Suprapubic skin (tissue), 4 donors: ENCODE results near the gene SCT. TPM values are rescaled to one million over a fixed set of nuclear protein-coding genes. Genes with fewer than 3 reads are reported as not detected.

Experiments used
- DNase-seq, 2 donors: peaks; one replicate each; pipeline ENCODE4 v3.0.0-alpha.2; 2019; ENCODE audit warnings: low spot score in 2 of 2
- H3K27ac ChIP-seq: fragments of 200-600 bp; sonication (generic); one replicate; pipeline ENCODE4 v1.5.1; 2019
- H3K27me3 ChIP-seq: fragments of 200-600 bp; sonication (generic); one replicate; pipeline ENCODE4 v1.5.1; 2019
- H3K36me3 ChIP-seq: fragments of 200-600 bp; sonication (generic); one replicate; pipeline ENCODE4 v1.5.1; 2019
- H3K4me1 ChIP-seq: fragments of 200-600 bp; sonication (generic); one replicate; pipeline ENCODE4 v1.5.1; 2019
- H3K4me3 ChIP-seq: fragments of 200-600 bp; sonication (generic); one replicate; pipeline ENCODE4 v1.5.1; 2019; ENCODE audit warnings: mild to moderate bottlenecking
- H3K9me3 ChIP-seq: fragments of 200-600 bp; sonication (generic); one replicate; pipeline ENCODE4 v1.5.1; 2019
- CTCF ChIP-seq, 2 donors: fragments of 200-600 bp in 1 of 2; fragments of 450-650 bp in 1 of 2; sonication (generic) in 1 of 2; IDR thresholded peaks; one replicate each; pipeline ENCODE4 v1.5.1; 2016 to 2019; ENCODE audit warnings: antibody characterized with exemption in 2 of 2, mild to moderate bottlenecking in 1 of 2, moderate library complexity in 1 of 2
- EP300 ChIP-seq: sonication (generic); formaldehyde crosslinking; IDR thresholded peaks from one replicate; pipeline ENCODE4 v1.6.1; 2017; ENCODE audit warnings: antibody characterized with exemption
- POLR2A ChIP-seq, 2 donors: fragments of 450-650 bp; IDR thresholded peaks; one replicate each; pipeline ENCODE4 v1.6.1; 2017; ENCODE audit warnings: antibody characterized with exemption in 2 of 2, mild to moderate bottlenecking in 2 of 2, moderate library complexity in 2 of 2
- POLR2AphosphoS5 ChIP-seq, 3 donors: sonication (generic); formaldehyde crosslinking; IDR thresholded peaks; one replicate each; pipeline ENCODE4 v1.6.1; 2017; ENCODE audit warnings: antibody characterized with exemption in 3 of 3
- WGBS: methylation state at CpG from one replicate; pipeline ENCODE4 v1.1.5; 2018; 5-methylcytosine and 5-hydroxymethylcytosine counted together
- total RNA-seq, 4 donors: library from RNA; depleted of rRNA; stranded (reverse); fragments of >200 nt; gene quantifications; one replicate each; pipeline ENCODE4 v1.1.0, GENCODE V29; 2016

The SCT gene
- total RNA-seq, 4 donors from 2014 or later: not detected

DNA sequence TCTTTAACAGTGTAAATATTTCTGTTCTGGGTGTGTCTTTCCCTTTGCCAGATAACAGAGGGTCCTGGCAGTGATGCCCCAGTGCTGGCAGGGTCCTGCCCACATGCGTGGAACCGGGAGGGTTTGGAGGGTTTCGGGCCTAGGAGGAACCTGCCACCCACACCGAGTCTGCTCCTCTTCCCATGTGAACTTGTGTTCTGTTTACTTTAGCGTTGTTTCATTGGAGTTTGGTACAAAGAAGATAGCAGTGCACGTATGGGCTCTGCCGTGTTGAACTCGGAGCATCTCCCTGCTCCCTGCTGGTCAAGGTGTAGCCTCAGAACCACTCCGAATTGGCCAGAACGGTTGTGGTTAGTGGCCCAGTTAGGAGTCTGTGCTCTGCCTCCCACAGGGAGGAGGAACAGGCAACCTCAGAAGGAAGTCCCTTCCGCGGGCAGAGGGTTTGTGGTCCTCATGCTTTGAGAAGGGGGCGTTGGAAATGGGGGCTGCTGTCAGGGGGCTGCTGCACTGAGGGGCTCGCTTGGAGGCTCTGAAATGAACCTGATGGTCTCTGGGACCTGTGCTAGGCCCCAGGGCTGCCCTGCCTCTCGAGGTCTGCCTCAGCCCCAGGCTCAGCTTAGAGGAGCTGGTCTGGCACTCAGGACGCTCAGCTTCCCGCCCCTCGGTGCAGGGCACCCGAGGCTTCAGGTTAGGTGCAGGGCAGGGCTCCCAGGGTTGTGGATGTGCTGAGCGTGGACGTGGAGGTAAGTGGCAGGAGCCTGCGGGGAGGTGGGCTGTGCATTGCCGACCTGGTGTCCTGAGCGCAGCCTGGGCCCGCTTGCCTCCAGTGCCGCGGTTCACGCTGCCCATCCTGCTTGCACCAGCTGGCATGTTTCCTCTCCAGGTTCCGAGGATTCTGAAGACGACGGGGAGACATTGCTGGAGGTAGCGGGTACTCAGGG, 40.3 kb downstream of the SCT start:
- H3K4me3 ChIP-seq: no peak overlapping the region
- H3K27ac ChIP-seq: no peak overlapping the region
- peaks cover 90% of the 10 kb centered on the region for H3K36me3 ChIP-seq
- no peak for DNase-seq
- no peaks in the 10 kb centered on the region for H3K4me1 ChIP-seq
- TF ChIP-seq EP300: no peak
- no peak for TF ChIP-seq POLR2A (IDR thresholded peaks at IDR 0.05)
- no peak for TF ChIP-seq POLR2AphosphoS5 (IDR thresholded peaks at IDR 0.05)
- TF ChIP-seq CTCF (IDR thresholded peaks at IDR 0.05): no peak
- 84% methylated on average over 31 of the region's 32 CpGs for WGBS
- H3K27me3 ChIP-seq: no peaks in the 10 kb centered on the region
- H3K9me3 ChIP-seq: no peaks in the 10 kb centered on the region

DNA sequence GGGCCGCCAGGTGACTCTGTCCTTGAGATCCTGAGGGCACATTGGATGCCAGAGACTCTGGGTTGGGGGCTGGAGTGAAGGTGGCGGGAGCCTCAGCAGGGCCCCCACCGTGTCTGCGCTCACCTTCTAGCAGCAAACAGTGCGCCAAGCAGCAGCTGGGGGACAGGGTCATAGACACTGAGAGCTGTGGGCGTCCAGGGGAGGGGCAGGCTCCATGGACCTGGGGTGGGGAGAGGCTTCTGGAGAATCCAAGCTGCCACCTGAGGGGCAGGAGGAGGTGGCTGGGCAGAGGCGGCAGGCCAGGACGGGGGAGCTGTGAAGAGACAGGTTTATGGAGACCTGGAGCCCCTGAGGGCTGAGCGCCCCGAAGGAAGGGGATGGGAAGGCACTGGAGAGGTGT, 42.7 kb downstream of the SCT start:
- Histone ChIP-seq H3K27ac (no peak overlapping the region), H3K4me1 (peaks cover 14% of the 10 kb centered on the region), H3K4me3 (no peak overlapping the region), H3K27me3 (no peaks in the 10 kb centered on the region), H3K36me3 (peaks cover 70% of the 10 kb centered on the region), H3K9me3 (no peaks in the 10 kb centered on the region)
- TF ChIP-seq EP300 (no peak), CTCF (IDR thresholded peaks at IDR 0.05) (no peak), POLR2AphosphoS5 (IDR thresholded peaks at IDR 0.05) (no peak), POLR2A (IDR thresholded peaks at IDR 0.05) (no peak)
- WGBS: 99% methylated on average over 5 of the region's 10 CpGs
- no peak for DNase-seq

- no peak for TF ChIP-seq POLR2A (IDR thresholded peaks at IDR 0.05)
- no peak for TF ChIP-seq POLR2AphosphoS5 (IDR thresholded peaks at IDR 0.05)
- TF ChIP-seq EP300: no peak
- TF ChIP-seq CTCF (IDR thresholded peaks at IDR 0.05): no peak
- peaks cover 37% of the 10 kb centered on the region for H3K4me1 ChIP-seq
- no peaks in the 10 kb centered on the region for H3K27me3 ChIP-seq
- 76% methylated on average over 17 of the region's 17 CpGs for WGBS
- H3K9me3 ChIP-seq: no peaks in the 10 kb centered on the region
- peaks cover 45% of the 10 kb centered on the region for H3K36me3 ChIP-seq
- H3K4me3 ChIP-seq: no peak overlapping the region
- H3K27ac ChIP-seq: no peak overlapping the region
- no peak for DNase-seq
These were observed 45.2 kb downstream of the SCT start for GRCh38 chr11:581752-582151.

DNA sequence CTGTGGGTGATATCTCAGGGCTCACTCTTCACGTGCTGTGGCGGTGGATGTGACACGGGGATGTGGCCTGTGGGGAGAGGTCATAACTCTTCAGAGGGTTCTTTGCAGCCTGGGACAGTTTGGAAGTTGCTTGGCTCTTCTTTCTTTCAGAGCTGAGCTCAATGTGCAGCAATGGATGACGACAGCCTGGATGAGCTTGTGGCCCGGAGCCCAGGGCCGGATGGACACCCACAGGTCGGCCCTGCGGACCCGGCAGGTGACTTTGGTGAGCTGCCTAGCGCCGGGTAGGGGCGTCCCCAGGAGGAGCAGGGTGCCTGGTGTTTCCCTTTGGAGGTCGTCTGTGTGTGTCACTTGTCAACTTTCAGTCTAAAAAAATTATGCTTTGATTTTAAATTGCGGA, 45.6 kb downstream of the SCT start:
- WGBS: 79% methylated on average over 8 of the region's 14 CpGs

GRCh38 chr11:579830-580601, 47.0 kb downstream of the SCT start:
- Histone ChIP-seq H3K9me3 (no peaks in the 10 kb centered on the region), H3K36me3 (peaks cover 34% of the 10 kb centered on the region), H3K4me1 (peaks cover 43% of the 10 kb centered on the region), H3K27me3 (no peaks in the 10 kb centered on the region), H3K4me3 (no peak overlapping the region), H3K27ac (no peak overlapping the region)
- WGBS: 84% methylated on average over 17 of the region's 20 CpGs
- DNase-seq: no peak
- TF ChIP-seq EP300 (no peak), CTCF (IDR thresholded peaks at IDR 0.05) (no peak), POLR2A (IDR thresholded peaks at IDR 0.05) (no peak), POLR2AphosphoS5 (IDR thresholded peaks at IDR 0.05) (no peak)

More for the DNA sequence above, 45.6 kb downstream of the SCT start:
- TF ChIP-seq EP300: no peak
- H3K4me3 ChIP-seq: no peak overlapping the region
- no peak overlapping the region for H3K27ac ChIP-seq
- H3K36me3 ChIP-seq: peaks cover 41% of the 10 kb centered on the region
- DNase-seq: no peak
- H3K4me1 ChIP-seq: peaks cover 37% of the 10 kb centered on the region
- no peaks in the 10 kb centered on the region for H3K9me3 ChIP-seq
- H3K27me3 ChIP-seq: no peaks in the 10 kb centered on the region
